Ectodermal cell (in vitro differentiated cells): ENCODE measurements around the gene IL1RL2.

Experiments
- H3K27ac ChIP-seq: 2 replicates; pipeline ENCODE4 v1.7.0; 2013; ENCODE audit warnings: mild to moderate bottlenecking, low read depth, low read length; ENCODE audit not compliant: insufficient read depth, poor library complexity, severe bottlenecking
- H3K27me3 ChIP-seq: 2 replicates; pipeline ENCODE4 v1.7.0; 2013; ENCODE audit warnings: mild to moderate bottlenecking, low read length; ENCODE audit not compliant: insufficient read depth, control insufficient read depth, poor library complexity, severe bottlenecking
- H3K36me3 ChIP-seq: one replicate; pipeline ENCODE4 v1.7.0; 2013; ENCODE audit warnings: low read length; ENCODE audit not compliant: control insufficient read depth, insufficient read depth
- H3K4me1 ChIP-seq: one replicate; pipeline ENCODE4 v1.7.0; 2013; ENCODE audit warnings: low read length; ENCODE audit not compliant: control insufficient read depth, insufficient read depth
- H3K4me3 ChIP-seq: 2 replicates; pipeline ENCODE4 v1.7.0; 2013; ENCODE audit warnings: low read depth, low read length, control low read depth; ENCODE audit not compliant: insufficient read depth
- H3K9me3 ChIP-seq: 2 replicates; pipeline ENCODE4 v1.7.0; 2013; ENCODE audit warnings: mild to moderate bottlenecking, low read length, moderate library complexity; ENCODE audit not compliant: control insufficient read depth
- WGBS, 2 experiments: methylation state at CpG; one replicate each; pipeline ENCODE4 v1.1.7; 2013; ENCODE audit warnings: missing lambda C conversion rate in 2 of 2; 5-methylcytosine and 5-hydroxymethylcytosine counted together

IL1RL2 gene

DNA sequence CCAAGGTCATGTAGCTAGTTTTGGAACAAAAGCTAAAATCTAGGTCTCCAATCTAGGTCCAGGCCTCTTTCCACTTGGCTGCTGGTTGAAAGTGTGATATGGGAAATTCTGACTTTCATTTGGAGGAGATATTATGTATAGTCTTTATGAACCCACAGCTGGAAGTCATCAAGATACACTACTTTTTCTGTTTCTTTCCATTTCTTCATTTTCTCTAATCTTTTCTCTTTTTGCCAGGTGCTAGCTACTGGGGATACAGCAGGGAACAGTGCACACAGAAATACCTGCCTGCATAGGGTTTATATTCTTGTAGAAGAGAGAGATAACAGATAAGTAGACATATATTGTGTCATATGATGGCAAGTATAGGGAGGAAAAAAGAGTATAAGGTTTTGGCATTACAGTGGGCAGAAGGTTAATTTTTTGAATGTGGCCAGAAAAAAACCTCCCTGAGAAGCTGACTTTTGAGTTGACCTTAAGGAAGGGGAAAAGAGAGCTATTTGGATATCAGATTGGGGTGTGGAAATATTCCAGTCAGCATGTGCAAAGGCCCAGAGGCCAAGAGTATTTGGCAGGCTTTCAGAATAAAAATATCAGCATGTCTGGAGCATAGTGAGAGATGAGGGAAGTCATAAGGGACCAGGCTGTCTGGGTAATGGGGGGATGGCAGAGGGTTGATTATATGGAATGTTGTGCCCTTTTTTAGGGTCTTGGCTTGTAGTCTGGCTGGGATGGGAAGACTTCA, 28.6 kb upstream of the IL1RL2 start:
- H3K9me3 ChIP-seq = no peaks in the 10 kb centered on the region
- no peaks in the 10 kb centered on the region for H3K36me3 ChIP-seq
- H3K4me1 ChIP-seq = no peaks in the 10 kb centered on the region
- H3K27ac ChIP-seq = no peak overlapping the region
- no peaks in the 10 kb centered on the region for H3K27me3 ChIP-seq
- H3K4me3 ChIP-seq = no peak overlapping the region

DNA sequence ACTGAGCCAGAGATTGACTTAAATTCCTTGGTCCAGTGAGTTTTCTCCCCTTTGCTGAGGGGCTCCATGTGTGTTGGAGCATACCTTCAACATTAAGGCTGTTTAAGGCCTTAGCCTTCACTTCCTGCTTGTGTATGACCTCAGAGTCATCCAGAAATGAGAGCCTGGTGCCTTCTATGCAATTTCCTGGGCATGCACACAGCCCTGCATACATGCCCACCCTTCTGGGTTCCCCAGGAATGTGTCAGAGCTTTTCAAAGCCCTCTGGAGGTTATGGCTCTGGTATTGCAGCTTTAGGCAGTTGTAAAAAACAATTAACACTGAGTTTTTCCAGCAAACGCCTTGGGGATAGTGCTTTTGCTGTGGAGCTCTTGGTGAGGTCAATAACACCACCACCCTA, 27.5 kb upstream of the IL1RL2 start:
- Histone ChIP-seq H3K27ac (no peak overlapping the region), H3K9me3 (no peaks in the 10 kb centered on the region), H3K4me1 (no peaks in the 10 kb centered on the region), H3K4me3 (no peak overlapping the region), H3K27me3 (no peaks in the 10 kb centered on the region), H3K36me3 (no peaks in the 10 kb centered on the region)
- WGBS, 2 experiments = 71 to 75% methylated on average over 1 of the region's 1 CpG

DNA sequence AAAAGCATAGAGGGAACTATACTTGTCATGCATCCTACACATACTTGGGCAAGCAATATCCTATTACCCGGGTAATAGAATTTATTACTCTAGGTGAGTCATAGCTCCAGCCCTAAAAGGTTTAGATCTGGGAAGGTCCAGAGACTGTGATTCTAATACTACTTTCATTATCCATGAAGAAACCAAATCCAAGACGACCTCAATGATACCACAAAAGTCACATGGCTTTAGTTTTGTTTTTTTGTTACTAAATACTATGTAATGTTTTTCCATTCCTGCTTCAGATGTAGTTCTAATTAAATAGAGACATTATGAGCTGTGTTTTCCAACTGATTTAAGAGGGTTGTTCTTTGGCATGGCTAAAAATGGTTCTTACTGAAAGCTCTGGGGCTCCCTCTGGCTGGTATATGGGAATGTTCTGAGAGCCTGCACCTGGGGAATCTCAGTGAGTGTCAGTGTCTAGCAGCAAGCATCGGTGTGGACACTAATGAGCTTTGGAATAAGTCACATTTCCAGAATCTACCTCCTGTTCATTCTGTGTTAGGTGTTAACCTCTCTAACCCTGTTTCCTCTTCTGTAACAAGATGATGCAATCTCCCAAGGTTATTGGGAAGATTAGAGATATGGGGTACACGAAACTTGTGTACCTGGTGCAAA, 20.5 kb upstream of the IL1RL2 start:
- 83 to 91% methylated on average over 3 of the region's 4 CpGs for WGBS, 2 experiments
- no peak overlapping the region for H3K27ac ChIP-seq

DNA sequence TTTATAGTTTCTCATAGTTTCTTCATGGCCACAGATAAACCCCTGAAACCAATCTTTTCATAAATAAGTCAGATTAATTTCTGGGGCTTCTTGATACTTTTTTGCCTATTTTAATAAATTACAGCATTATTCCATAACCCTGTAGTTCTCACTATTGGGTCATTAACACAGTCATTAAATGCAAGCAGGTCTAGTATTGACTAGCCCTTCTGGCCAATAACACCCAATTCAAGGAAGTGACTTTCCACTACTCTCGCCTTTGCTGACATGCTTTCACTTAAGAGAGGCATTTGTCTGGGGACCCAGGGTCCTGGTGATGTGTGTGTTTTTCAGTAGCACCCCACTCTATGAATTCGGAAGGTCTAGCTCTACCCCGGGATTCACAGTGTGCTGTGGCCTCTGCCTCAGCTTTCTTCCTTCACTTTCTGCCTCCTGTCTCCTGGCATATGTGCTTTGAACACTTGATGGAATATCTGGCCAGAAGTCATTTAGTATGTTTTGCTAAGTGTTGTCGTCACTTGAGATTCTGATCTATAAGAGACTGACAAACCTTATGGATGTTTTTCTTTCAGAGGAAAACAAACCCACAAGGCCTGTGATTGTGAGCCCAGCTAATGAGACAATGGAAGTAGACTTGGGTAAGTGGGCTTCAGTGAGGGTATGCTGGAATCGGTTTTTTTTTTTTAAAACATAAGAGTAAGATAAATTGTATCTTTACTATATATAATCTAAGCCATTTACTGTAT, 18.6 kb upstream of the IL1RL2 start:
- Histone ChIP-seq H3K27ac (no peak overlapping the region), H3K9me3 (no peaks in the 10 kb centered on the region), H3K27me3 (no peaks in the 10 kb centered on the region), H3K36me3 (no peaks in the 10 kb centered on the region), H3K4me1 (no peaks in the 10 kb centered on the region), H3K4me3 (no peak overlapping the region)
- WGBS, 2 experiments = 95 to 99% methylated on average over 4 of the region's 5 CpGs

More for the DNA sequence above, 20.5 kb upstream of the IL1RL2 start:
- Histone ChIP-seq H3K4me1 (no peaks in the 10 kb centered on the region), H3K27me3 (no peaks in the 10 kb centered on the region), H3K36me3 (no peaks in the 10 kb centered on the region), H3K9me3 (no peaks in the 10 kb centered on the region), H3K4me3 (no peak overlapping the region)

DNA sequence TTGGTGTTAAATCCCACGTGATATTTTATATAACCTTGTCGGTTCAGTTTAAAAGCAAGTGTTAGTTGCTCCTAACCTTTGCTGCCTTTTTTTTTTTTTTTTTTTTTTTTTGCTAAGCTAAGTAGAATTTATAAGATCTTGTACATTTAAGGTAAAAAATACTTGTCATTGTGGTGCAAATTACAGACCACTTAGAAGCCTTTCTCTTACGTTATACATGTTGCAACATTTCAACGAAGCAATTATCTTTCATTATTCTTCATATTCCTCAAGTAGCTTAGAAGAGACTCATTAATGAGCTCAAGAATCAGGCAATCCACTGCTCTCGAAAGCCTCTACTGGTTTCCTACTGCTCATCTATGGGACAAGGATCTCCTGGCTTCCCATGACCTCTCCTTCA, 14.9 kb upstream of the IL1RL2 start:
- Histone ChIP-seq H3K36me3 (no peaks in the 10 kb centered on the region), H3K27me3 (no peaks in the 10 kb centered on the region), H3K4me3 (no peak overlapping the region), H3K4me1 (no peaks in the 10 kb centered on the region), H3K27ac (no peak overlapping the region), H3K9me3 (no peaks in the 10 kb centered on the region)
- 92 to 93% methylated on average over 5 of the region's 5 CpGs for WGBS, 2 experiments

DNA sequence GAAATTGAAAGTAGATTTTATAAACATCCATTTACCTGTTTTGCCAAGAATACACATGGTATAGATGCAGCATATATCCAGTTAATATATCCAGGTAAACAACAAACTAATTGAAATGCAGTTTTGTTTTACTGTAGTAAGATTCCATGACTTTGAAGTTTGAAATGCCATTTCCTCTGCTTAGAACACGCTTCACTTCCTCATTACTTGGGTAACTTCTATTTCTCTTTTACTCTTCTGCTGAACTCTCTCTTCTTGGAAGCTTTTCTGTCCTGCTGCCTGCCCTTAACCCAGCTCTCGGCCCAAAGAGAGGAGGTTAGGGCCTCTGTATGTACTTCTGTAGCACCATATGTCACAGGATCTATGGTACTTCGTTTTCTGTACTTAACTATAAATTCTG, 14.1 kb upstream of the IL1RL2 start:
- 86% methylated on average over 2 to 3 of the region's 3 CpGs for WGBS, 2 experiments
- H3K9me3 ChIP-seq = no peaks in the 10 kb centered on the region
- no peak overlapping the region for H3K27ac ChIP-seq
- no peaks in the 10 kb centered on the region for H3K4me1 ChIP-seq
- no peak overlapping the region for H3K4me3 ChIP-seq
- no peaks in the 10 kb centered on the region for H3K36me3 ChIP-seq
- no peaks in the 10 kb centered on the region for H3K27me3 ChIP-seq

DNA sequence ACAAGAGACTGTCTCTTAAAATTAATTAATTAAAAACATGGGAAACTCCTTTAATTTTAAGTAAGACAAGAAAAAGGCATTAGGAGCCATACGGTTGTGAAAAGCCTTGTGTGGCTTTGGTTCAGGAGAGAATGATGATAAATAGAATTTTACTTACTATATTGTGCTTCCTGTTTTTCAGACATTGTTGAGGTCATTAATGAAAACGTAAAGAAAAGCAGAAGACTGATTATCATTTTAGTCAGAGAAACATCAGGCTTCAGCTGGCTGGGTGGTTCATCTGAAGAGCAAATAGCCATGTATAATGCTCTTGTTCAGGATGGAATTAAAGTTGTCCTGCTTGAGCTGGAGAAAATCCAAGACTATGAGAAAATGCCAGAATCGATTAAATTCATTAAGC, 10.7 kb upstream of the IL1RL2 start:
- H3K27me3 ChIP-seq = no peaks in the 10 kb centered on the region
- H3K27ac ChIP-seq = no peak overlapping the region
- no peaks in the 10 kb centered on the region for H3K9me3 ChIP-seq
- H3K36me3 ChIP-seq = no peaks in the 10 kb centered on the region
- WGBS, 2 experiments = 96 to 100% methylated on average over 3 of the region's 3 CpGs
- no peaks in the 10 kb centered on the region for H3K4me1 ChIP-seq
- no peak overlapping the region for H3K4me3 ChIP-seq

DNA sequence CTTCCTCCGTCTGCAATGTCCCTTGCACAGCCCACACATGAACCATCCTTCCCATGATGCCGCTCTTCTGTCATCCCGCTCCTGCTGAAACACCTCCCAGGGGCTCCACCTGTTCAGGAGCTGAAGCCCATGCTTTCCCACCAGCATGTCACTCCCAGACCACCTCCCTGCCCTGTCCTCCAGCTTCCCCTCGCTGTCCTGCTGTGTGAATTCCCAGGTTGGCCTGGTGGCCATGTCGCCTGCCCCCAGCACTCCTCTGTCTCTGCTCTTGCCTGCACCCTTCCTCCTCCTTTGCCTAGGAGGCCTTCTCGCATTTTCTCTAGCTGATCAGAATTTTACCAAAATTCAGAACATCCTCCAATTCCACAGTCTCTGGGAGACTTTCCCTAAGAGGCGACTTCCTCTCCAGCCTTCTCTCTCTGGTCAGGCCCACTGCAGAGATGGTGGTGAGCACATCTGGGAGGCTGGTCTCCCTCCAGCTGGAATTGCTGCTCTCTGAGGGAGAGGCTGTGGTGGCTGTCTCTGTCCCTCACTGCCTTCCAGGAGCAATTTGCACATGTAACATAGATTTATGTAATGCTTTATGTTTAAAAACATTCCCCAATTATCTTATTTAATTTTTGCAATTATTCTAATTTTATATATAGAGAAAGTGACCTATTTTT, 8.9 kb upstream of the IL1RL2 start:
- Histone ChIP-seq H3K4me3 (no peak overlapping the region), H3K27me3 (no peaks in the 10 kb centered on the region), H3K27ac (no peak overlapping the region), H3K36me3 (no peaks in the 10 kb centered on the region), H3K9me3 (no peaks in the 10 kb centered on the region), H3K4me1 (no peaks in the 10 kb centered on the region)
- WGBS, 2 experiments = 85 to 87% methylated on average over 7 of the region's 7 CpGs

DNA sequence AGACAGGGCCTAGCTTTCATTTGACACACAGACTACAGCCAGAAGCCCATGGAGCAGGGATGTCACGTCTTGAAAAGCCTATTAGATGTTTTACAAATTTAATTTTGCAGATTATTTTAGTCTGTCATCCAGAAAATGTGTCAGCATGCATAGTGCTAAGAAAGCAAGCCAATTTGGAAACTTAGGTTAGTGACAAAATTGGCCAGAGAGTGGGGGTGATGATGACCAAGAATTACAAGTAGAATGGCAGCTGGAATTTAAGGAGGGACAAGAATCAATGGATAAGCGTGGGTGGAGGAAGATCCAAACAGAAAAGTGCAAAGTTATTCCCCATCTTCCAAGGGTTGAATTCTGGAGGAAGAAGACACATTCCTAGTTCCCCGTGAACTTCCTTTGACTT, 7.8 kb upstream of the IL1RL2 start:
- Histone ChIP-seq H3K4me3 (no peak overlapping the region), H3K36me3 (no peaks in the 10 kb centered on the region), H3K27ac (no peak overlapping the region), H3K4me1 (no peaks in the 10 kb centered on the region), H3K27me3 (no peaks in the 10 kb centered on the region), H3K9me3 (no peaks in the 10 kb centered on the region)
- 85 to 88% methylated on average over 3 of the region's 3 CpGs for WGBS, 2 experiments
